Gastrocnemius medialis (tissue), 4 donors: Measurements from ENCODE around the gene ARHGAP23.

Source experiments
- CTCF ChIP-seq, 5 experiments: fragments of 450-650 bp in 3 of 5; fragments of 200-600 bp in 2 of 5; sonication (generic) in 2 of 5; IDR thresholded peaks in 4 of 5; conservative IDR thresholded peaks in 1 of 5; 1 replicate in 4 of 5; 2 replicates in 1 of 5; pipeline ENCODE4 v1.5.1; 2016 to 2019; ENCODE audit warnings: antibody characterized with exemption in 5 of 5, mild to moderate bottlenecking in 3 of 5, moderate library complexity in 3 of 5
- POLR2A ChIP-seq, 2 donors: fragments of 450-650 bp; IDR thresholded peaks; one replicate each; pipeline ENCODE4 v1.6.1; 2017; ENCODE audit warnings: antibody characterized with exemption in 2 of 2, mild to moderate bottlenecking in 2 of 2, moderate library complexity in 2 of 2

- TF ChIP-seq POLR2A (IDR thresholded peaks at IDR 0.05) (no peak), CTCF (IDR thresholded peaks at IDR 0.05 in 4 of 5, conservative IDR thresholded peaks at IDR 0.05 in 1 of 5) (no peak)
These were observed 10.9 kb upstream of the ARHGAP23 start for GRCh38 chr17:38417210-38417951.
